Measurements from ENCODE around the gene DTNBP1.

DTNBP1 gene

GRCh38 chr6:15642276-15642675 lies 20.6 kb downstream of the DTNBP1 start:
- no peak overlapping the region for H3K4me3 Mint-ChIP-seq
- no peaks in the 10 kb centered on the region for H3K4me1 Mint-ChIP-seq
- no peaks in the 10 kb centered on the region for H3K27me3 Mint-ChIP-seq (ENCODE audit: low read depth, poor library complexity)
- no peak for TF ChIP-seq CTCF (IDR thresholded peaks at IDR 0.05)
- no peak overlapping the region for H3K27ac Mint-ChIP-seq
- peaks cover 83% of the 10 kb centered on the region for H3K9me3 Mint-ChIP-seq
- no peak for DNase-seq
- H3K36me3 Mint-ChIP-seq (ENCODE audit: low read depth) = peaks cover 95% of the 10 kb centered on the region

GRCh38 chr6:15638373-15638772 lies 24.5 kb downstream of the DTNBP1 start:
- DNase-seq = no peak
- Mint-ChIP-seq H3K36me3 (ENCODE audit: low read depth) (peaks cover 83% of the 10 kb centered on the region), H3K4me3 (no peak overlapping the region), H3K9me3 (peaks cover 44% of the 10 kb centered on the region), H3K27me3 (ENCODE audit: low read depth, poor library complexity) (no peaks in the 10 kb centered on the region), H3K4me1 (no peaks in the 10 kb centered on the region), H3K27ac (no peak overlapping the region)
- no peak for TF ChIP-seq CTCF (IDR thresholded peaks at IDR 0.05)

GRCh38 chr6:15631432-15631831 lies 31.4 kb downstream of the DTNBP1 start:
- Mint-ChIP-seq H3K27ac (no peak overlapping the region), H3K36me3 (ENCODE audit: low read depth) (peaks cover 18% of the 10 kb centered on the region), H3K4me3 (no peak overlapping the region), H3K9me3 (no peaks in the 10 kb centered on the region), H3K4me1 (peaks cover 11% of the 10 kb centered on the region), H3K27me3 (ENCODE audit: low read depth, poor library complexity) (no peaks in the 10 kb centered on the region)
- no peak for TF ChIP-seq CTCF (IDR thresholded peaks at IDR 0.05)
- no peak for DNase-seq

- Mint-ChIP-seq H3K27ac (no peak overlapping the region), H3K4me1 (peaks cover 11% of the 10 kb centered on the region), H3K36me3 (ENCODE audit: low read depth) (peaks cover 8% of the 10 kb centered on the region), H3K27me3 (ENCODE audit: low read depth, poor library complexity) (no peaks in the 10 kb centered on the region), H3K9me3 (no peaks in the 10 kb centered on the region), H3K4me3 (no peak overlapping the region)
- no peak for DNase-seq
- no peak for TF ChIP-seq CTCF (IDR thresholded peaks at IDR 0.05)
Observed at GRCh38 chr6:15630202-15630601, 32.6 kb downstream of the DTNBP1 start.

- no peak overlapping the region for H3K4me3 Mint-ChIP-seq
- TF ChIP-seq CTCF (IDR thresholded peaks at IDR 0.05) = no peak
- H3K36me3 Mint-ChIP-seq (ENCODE audit: low read depth) = peaks cover under 1% of the 10 kb centered on the region
- no peak overlapping the region for H3K27ac Mint-ChIP-seq
- no peaks in the 10 kb centered on the region for H3K9me3 Mint-ChIP-seq
- DNase-seq = no peak
- peaks cover 17% of the 10 kb centered on the region for H3K4me1 Mint-ChIP-seq
- H3K27me3 Mint-ChIP-seq (ENCODE audit: low read depth, poor library complexity) = no peaks in the 10 kb centered on the region
Observed at GRCh38 chr6:15629487-15629886, 33.3 kb downstream of the DTNBP1 start.

- H3K27ac Mint-ChIP-seq = no peak overlapping the region
- no peak for TF ChIP-seq CTCF (IDR thresholded peaks at IDR 0.05)
- H3K9me3 Mint-ChIP-seq = no peaks in the 10 kb centered on the region
- DNase-seq = no peak
- peaks cover 24% of the 10 kb centered on the region for H3K4me1 Mint-ChIP-seq
- H3K4me3 Mint-ChIP-seq = no peak overlapping the region
- H3K27me3 Mint-ChIP-seq (ENCODE audit: low read depth, poor library complexity) = no peaks in the 10 kb centered on the region
- no peaks in the 10 kb centered on the region for H3K36me3 Mint-ChIP-seq (ENCODE audit: low read depth)
Observed at GRCh38 chr6:15628499-15629131, 34.2 kb downstream of the DTNBP1 start.

All from nephron progenitor cell (in vitro differentiated cells).